Glutamatergic neuron (in vitro differentiated cells): ENCODE measurements around the gene CERS3. TPM values are rescaled to one million over a fixed set of nuclear protein-coding genes. Genes with fewer than 3 reads are reported as not detected.
A peak's percentile ranks its signal among the peaks of the same experiment; 100 is the strongest.

Experiments
- DNase-seq: peaks from one replicate; pipeline ENCODE4 v3.0.0; 2022
- H3K27ac Mint-ChIP-seq: one replicate; pipeline ENCODE4 v1.8.0; 2020; ENCODE audit warnings: mild to moderate bottlenecking, mixed read lengths, inconsistent platforms; ENCODE audit not compliant: unreplicated experiment
- H3K27me3 Mint-ChIP-seq: one replicate; pipeline ENCODE4 v1.8.0; 2020; ENCODE audit warnings: mild to moderate bottlenecking, moderate library complexity, mixed read lengths, inconsistent platforms; ENCODE audit not compliant: unreplicated experiment
- H3K36me3 Mint-ChIP-seq: one replicate; pipeline ENCODE4 v1.8.0; 2020; ENCODE audit warnings: mild to moderate bottlenecking, mixed read lengths, inconsistent platforms; ENCODE audit not compliant: unreplicated experiment
- H3K4me1 Mint-ChIP-seq: one replicate; pipeline ENCODE4 v1.8.0; 2020; ENCODE audit warnings: mild to moderate bottlenecking, low read depth, mixed read lengths, inconsistent platforms; ENCODE audit not compliant: unreplicated experiment
- H3K4me3 Mint-ChIP-seq: one replicate; pipeline ENCODE4 v1.8.0; 2020; ENCODE audit warnings: mild to moderate bottlenecking, mixed read lengths, inconsistent platforms; ENCODE audit not compliant: unreplicated experiment
- H3K9me3 Mint-ChIP-seq: one replicate; pipeline ENCODE4 v1.8.0; 2020; ENCODE audit warnings: mild to moderate bottlenecking, moderate library complexity, mixed read lengths, inconsistent platforms; ENCODE audit not compliant: unreplicated experiment
- total RNA-seq: library from RNA; stranded (reverse); fragmentation: NEBNext Ultra II Directional; extraction: Animal tissue kit (Norgen Biotek cat#: 25700); gene quantifications from one replicate; pipeline ENCODE4 v1.2.1, GENCODE V29; 2021; ENCODE audit not compliant: unreplicated experiment
- TF ChIP-seq, protein P1 (sequence below): fragments of 200-600 bp; sonication (generic); IDR thresholded peaks from one replicate; pipeline ENCODE4 v1.5.0; 2021; ENCODE audit not compliant: partially characterized antibody, unreplicated experiment

CERS3 gene
- total RNA-seq, 1 donor from 2014 or later, result not detected

GRCh38 chr15:100350434-100351226 lies 178.1 kb downstream of the CERS3 start:
- H3K27ac Mint-ChIP-seq, result no peak overlapping the region
- peak overlapping the region; percentile 88 for H3K4me3 Mint-ChIP-seq
- H3K9me3 Mint-ChIP-seq, result peaks cover 2% of the 10 kb centered on the region
- no peaks in the 10 kb centered on the region for H3K27me3 Mint-ChIP-seq
- TF ChIP-seq, protein P1, sequence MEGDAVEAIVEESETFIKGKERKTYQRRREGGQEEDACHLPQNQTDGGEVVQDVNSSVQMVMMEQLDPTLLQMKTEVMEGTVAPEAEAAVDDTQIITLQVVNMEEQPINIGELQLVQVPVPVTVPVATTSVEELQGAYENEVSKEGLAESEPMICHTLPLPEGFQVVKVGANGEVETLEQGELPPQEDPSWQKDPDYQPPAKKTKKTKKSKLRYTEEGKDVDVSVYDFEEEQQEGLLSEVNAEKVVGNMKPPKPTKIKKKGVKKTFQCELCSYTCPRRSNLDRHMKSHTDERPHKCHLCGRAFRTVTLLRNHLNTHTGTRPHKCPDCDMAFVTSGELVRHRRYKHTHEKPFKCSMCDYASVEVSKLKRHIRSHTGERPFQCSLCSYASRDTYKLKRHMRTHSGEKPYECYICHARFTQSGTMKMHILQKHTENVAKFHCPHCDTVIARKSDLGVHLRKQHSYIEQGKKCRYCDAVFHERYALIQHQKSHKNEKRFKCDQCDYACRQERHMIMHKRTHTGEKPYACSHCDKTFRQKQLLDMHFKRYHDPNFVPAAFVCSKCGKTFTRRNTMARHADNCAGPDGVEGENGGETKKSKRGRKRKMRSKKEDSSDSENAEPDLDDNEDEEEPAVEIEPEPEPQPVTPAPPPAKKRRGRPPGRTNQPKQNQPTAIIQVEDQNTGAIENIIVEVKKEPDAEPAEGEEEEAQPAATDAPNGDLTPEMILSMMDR, result no peak
- no peak for DNase-seq
- peaks cover 3% of the 10 kb centered on the region for H3K4me1 Mint-ChIP-seq
- no peaks in the 10 kb centered on the region for H3K36me3 Mint-ChIP-seq

Other genes starting within 250 kb of the CERS3 start
- gene ADAMTS17, start 187.0 kb downstream of the CERS3 start, total RNA-seq, result 6.8 TPM
- gene LINS1, start 73.2 kb upstream of the CERS3 start, total RNA-seq, result 15.0 TPM
- 14.5 TPM for gene ASB7, start 73.6 kb upstream of the CERS3 start, total RNA-seq